ENCODE results near the gene LHB. TPM values are rescaled to one million over a fixed set of nuclear protein-coding genes. Genes with fewer than 3 reads are reported as not detected.
"Not testable (repeated sequence)": the region's sequence is repeated elsewhere in the genome, so short reads cannot be mapped to it uniquely, and the experiment has no call there.

The LHB gene
- not detected in 2 replicates for total RNA-seq

DNA sequence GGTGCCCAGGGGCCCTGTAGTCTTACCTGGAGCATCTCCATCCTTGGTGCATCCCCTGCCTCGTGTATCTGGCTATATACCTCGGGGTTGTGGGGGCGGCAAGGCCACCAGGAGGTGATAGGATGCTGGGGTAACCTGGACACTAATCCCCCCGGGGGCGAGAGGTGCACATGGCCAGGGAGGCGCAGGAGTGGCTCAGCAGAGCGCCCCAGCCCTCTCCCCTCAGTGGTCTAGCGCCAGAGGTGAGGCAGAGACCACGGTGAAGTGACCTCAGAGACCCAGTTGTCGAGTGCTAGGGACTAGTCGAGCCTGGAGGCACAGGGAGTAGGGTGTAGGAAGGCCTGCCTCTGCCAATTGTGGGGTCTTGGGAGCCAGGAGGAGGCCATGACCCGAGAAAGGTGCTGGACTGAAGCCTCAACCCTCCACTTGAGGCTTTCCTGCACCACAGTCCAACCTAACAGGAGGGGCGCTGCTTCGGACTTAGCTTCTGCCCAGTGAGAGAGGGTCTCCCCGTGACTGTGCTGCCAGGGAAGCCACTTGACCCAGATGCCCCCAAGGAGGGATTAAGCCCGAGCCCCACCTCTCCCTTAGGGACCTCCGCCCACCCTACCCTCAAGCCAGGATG, at the start of gene LHB:
Gene LHB (minus strand): TSS at position 51 of the 625 bp plus-strand sequence. CDS start 10 bp downstream, at position 41.
- no peak for DNase-seq (ENCODE audit: low spot score)
- peaks cover 20% of the 10 kb centered on the region for H3K27me3 Mint-ChIP-seq (ENCODE audit: insufficient read depth)
- H3K36me3 Mint-ChIP-seq (ENCODE audit: low read depth) = peaks cover 14% of the 10 kb centered on the region
- intact Hi-C loops (cut with micrococcal nuclease) = no loop called here
- H3K4me1 Mint-ChIP-seq (ENCODE audit: low read depth) = peaks cover 20% of the 10 kb centered on the region
- H3K27ac Mint-ChIP-seq = no peak within 1 kb of the TSS
- no peaks in the 10 kb centered on the region for H3K9me3 Mint-ChIP-seq
- H3K4me3 Mint-ChIP-seq = peak within 1 kb of the TSS; percentile 19

DNA sequence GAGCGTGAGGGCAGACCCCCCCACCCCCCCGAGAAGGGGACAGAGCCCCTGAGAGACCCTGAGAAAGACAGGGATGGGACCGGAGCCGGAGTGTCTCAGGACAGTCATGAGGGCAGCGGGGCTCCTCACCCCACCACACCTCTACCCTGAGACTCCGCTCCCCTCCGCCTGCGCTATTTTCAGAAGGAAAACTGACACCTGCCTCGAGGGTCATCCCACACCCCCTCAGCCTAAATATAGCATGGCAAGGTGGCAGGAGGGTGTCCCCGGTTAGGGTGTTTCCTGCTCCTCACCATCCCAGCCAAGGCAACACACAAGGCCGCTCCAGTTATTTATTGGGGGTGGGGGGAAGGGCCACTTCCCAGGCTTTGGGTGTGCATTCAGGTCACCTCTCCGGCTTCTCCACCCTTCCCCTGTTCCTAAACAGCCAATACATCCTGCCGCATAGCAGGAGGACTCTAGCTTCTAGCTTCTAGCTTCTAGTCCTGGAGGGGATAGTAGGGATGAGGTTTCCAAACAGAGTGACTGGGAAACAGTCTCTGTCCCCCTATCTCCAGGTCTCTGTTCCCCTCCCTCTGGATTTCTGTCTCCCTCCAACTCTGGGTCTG, 49.1 kb upstream of the LHB start:
- DNase-seq (ENCODE audit: low spot score) = no peak
- H3K9me3 Mint-ChIP-seq = no peaks in the 10 kb centered on the region
- H3K36me3 Mint-ChIP-seq (ENCODE audit: low read depth) = no peaks in the 10 kb centered on the region
- no peaks in the 10 kb centered on the region for H3K4me1 Mint-ChIP-seq (ENCODE audit: low read depth)
- intact Hi-C loops (cut with micrococcal nuclease) = no loop called here
- no peak overlapping the region for H3K4me3 Mint-ChIP-seq
- peaks cover 63% of the 10 kb centered on the region for H3K27me3 Mint-ChIP-seq (ENCODE audit: insufficient read depth)
- H3K27ac Mint-ChIP-seq = no peak overlapping the region

DNA sequence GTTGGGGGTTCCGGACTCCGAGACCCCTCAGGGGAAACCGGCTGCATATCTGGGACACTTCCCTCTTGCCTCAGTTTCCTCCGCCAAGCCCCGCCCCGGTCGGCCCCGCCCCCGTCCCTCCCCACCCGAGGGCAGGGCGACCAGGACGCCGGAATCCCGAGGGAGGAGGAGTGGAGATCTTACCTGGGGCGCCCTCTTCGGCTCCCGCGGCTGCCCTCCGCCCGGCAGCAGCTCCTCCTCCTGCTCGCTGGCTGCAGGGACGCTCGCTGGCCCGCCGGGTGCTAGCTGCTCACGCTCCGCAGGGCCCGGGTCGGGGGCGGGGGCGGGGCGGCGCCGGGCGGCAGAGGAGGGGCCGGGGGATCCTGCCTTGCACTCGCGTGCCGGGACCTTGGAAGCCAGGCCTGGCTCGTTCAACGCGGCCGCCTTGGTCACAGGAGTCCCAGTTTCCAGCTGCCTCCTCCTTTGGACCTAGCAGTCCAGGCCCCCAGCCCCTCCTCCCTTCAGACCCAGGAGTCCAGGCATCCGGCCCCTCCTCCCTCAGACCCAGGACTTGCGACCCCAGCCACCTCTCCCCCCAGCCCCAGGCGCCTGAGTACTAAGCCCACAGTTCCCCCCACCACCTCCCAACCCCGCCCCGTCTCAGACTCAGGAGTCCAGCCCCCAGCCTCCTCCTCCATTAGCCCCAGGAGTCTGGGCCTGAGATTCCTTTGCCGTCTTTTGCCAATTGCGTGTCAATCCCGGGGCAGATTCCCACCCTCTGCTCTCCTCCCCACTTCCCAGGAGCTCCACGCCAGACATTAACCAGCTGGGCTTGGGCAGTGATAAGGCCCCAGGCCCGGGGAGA, 48.1 kb upstream of the LHB start, which contains the start of gene NTF4:
Gene NTF4 (minus strand): TSS at position 51 of the 844 bp plus-strand sequence. CDS start 2,821 bp downstream, outside the sequence.
- Mint-ChIP-seq H3K4me1 (ENCODE audit: low read depth) (no peaks in the 10 kb centered on the region), H3K27ac (peak within 1 kb of the TSS; percentile 10), H3K27me3 (ENCODE audit: insufficient read depth) (peaks cover 62% of the 10 kb centered on the region), H3K9me3 (no peaks in the 10 kb centered on the region), H3K36me3 (ENCODE audit: low read depth) (no peaks in the 10 kb centered on the region), H3K4me3 (peak within 1 kb of the TSS; percentile 13)
- DNase-seq (ENCODE audit: low spot score) = no peak
- intact Hi-C loops (cut with micrococcal nuclease) = no loop called here

DNA sequence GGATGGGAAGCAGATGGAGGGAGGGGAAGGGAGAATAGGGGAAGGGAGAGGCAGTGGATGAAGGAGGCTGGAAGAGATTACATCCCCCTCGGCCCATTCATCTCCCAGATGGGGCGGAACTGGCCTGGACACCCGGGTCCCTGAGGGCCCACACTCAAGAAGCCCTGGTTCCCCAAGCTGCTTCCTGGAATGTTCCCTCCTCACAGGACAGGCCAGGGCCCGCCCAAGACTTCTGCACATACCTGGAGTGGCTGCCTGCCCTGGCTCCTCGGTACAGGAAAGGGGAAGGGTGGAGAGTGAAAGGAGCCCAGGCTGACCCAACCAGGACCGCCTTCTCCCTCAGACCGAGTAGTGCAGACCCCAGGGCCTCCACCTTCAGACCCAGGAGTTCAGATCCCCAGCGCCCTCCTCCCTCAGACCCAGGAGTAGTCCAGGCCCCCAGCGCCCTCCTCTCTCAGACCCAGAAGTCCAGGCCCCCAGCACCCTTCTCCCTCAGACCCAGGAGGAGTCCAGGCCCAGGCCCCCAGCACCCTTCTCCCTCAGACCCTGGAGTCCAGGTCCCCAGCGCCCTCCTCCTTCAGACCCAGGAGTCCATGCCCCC, 47.2 kb upstream of the LHB start:
- Mint-ChIP-seq H3K27me3 (ENCODE audit: insufficient read depth) (peaks cover 62% of the 10 kb centered on the region), H3K27ac (no peak overlapping the region), H3K4me1 (ENCODE audit: low read depth) (no peaks in the 10 kb centered on the region), H3K9me3 (no peaks in the 10 kb centered on the region), H3K4me3 (no peak overlapping the region), H3K36me3 (ENCODE audit: low read depth) (no peaks in the 10 kb centered on the region)
- intact Hi-C loops (cut with micrococcal nuclease) = no loop called here
- no peak for DNase-seq (ENCODE audit: low spot score)

DNA sequence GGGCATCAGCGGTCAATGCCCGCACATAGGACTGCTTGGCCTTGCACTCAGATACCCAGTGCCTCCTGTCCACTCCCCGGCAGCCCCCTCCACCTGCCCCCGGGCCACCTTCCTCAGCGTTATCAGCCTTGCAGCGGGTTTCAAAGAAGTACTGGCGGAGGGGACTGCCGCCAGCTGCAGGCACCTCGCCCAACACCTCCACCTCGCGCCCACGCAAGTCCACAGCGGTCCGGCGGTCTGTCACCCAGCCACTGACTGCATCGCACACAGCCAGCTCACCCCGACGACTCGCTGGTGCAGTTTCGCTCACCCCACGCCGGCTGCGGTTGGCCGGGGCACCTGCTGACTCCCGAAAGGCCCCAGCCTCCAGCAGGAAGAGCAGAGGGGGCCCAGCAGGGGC, 44.6 kb upstream of the LHB start:
- no peak for DNase-seq (ENCODE audit: low spot score)
- Mint-ChIP-seq H3K4me3 (no peak overlapping the region), H3K9me3 (no peaks in the 10 kb centered on the region), H3K27ac (no peak overlapping the region), H3K4me1 (ENCODE audit: low read depth) (peaks cover 17% of the 10 kb centered on the region), H3K27me3 (ENCODE audit: insufficient read depth) (peaks cover 63% of the 10 kb centered on the region), H3K36me3 (ENCODE audit: low read depth) (no peaks in the 10 kb centered on the region)
- intact Hi-C loops (cut with micrococcal nuclease) = no loop called here

DNA sequence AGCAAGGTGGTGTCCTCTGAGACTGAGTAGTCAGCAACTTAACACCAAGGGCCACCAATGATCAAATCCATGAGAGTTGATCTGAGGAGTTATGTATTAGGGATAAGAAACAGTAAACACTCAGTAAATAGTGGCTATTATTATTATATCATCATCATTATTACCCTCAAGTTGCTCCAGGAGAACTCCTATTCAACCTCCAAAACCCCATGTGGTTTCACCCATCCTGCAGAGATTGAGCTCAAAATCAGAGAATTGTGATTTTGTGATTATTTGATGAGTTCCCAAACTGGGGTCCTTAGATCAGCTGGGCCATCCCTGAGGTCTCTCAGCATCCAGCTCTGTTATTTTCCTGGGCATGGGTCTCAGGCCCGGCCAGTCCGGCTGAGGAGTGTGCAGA, 44.1 kb upstream of the LHB start:
- Mint-ChIP-seq H3K4me3 (no peak overlapping the region), H3K9me3 (no peaks in the 10 kb centered on the region), H3K27me3 (ENCODE audit: insufficient read depth) (peaks cover 63% of the 10 kb centered on the region), H3K4me1 (ENCODE audit: low read depth) (peaks cover 18% of the 10 kb centered on the region), H3K27ac (no peak overlapping the region), H3K36me3 (ENCODE audit: low read depth) (no peaks in the 10 kb centered on the region)
- intact Hi-C loops (cut with micrococcal nuclease) = no loop called here
- DNase-seq (ENCODE audit: low spot score) = no peak

DNA sequence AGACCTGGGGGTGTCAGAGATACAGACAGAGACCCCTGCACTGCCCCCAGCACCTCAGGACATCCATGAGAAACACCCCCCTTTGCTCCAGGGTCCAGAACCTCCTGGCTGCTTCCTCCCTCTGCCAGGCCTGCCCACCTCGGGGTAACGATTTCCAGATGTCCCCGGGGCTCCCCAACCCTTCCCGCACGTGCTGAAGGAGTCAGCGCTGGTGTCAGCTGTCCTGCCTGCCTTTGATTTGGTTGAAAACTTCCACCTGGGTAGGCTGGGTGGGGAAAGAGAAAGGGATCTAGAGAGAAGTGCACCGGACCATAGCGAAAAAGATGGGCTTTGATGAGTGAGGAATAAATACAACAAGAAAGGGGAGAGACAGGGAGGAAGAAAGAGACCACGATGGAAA, 42.2 kb upstream of the LHB start:
- H3K27ac Mint-ChIP-seq = no peak overlapping the region
- no peak for DNase-seq (ENCODE audit: low spot score)
- no peaks in the 10 kb centered on the region for H3K9me3 Mint-ChIP-seq
- peaks cover 18% of the 10 kb centered on the region for H3K4me1 Mint-ChIP-seq (ENCODE audit: low read depth)
- intact Hi-C loops (cut with micrococcal nuclease) = no loop called here
- peaks cover 50% of the 10 kb centered on the region for H3K27me3 Mint-ChIP-seq (ENCODE audit: insufficient read depth)
- H3K36me3 Mint-ChIP-seq (ENCODE audit: low read depth) = no peaks in the 10 kb centered on the region
- no peak overlapping the region for H3K4me3 Mint-ChIP-seq

DNA sequence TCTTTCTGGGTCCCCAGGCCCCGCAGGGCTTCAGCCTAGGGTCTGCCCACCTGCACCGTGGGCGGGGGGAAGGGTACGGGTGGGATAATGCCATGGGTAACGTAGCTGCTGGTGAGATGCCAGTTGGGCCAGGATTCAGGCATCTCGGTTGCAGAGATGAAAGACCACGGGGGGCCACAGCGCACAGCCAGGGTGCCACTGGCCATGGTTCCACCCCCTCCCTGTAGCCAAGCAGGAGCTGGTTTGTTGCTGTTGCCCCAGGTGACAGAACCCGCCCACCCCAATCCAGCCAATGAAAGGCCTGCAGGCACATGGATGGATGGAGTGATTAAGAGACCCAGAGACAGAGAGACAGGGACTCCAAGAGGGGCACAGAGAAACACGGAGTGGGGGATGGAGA, 41.7 kb upstream of the LHB start:
- Mint-ChIP-seq H3K9me3 (no peaks in the 10 kb centered on the region), H3K4me3 (no peak overlapping the region), H3K4me1 (ENCODE audit: low read depth) (peaks cover 18% of the 10 kb centered on the region), H3K36me3 (ENCODE audit: low read depth) (no peaks in the 10 kb centered on the region), H3K27ac (no peak overlapping the region), H3K27me3 (ENCODE audit: insufficient read depth) (peaks cover 47% of the 10 kb centered on the region)
- intact Hi-C loops (cut with micrococcal nuclease) = no loop called here
- DNase-seq (ENCODE audit: low spot score) = no peak

DNA sequence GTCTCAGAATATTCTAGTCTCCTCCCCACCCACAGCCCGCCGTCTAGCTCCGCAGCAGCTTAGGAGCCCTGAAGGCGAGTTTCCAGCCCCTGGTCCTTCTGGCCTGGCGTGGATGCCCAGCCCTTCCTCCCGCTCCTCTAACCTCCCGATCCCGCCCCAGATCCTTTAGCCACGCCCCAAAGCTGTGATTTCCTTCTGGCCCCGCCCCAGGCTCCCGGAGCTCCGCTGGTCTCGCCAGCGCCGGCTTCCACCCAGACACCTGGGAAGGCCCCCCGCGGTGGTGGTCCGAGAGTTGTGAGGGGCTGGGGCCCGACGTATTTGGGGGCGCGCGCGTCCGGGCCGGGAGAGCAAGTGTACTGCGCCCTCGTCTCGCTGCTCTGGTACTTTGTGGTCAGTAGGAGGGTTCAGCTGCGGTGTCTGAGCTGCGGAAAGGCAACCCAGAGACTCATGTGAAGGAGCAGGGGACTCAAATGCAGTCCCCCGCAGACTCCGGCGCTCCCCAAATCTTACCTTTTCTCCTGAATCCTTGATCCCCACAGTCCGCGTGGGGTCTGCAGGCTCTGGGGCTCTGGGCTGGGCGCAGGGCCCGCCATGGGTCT, 40.8 kb upstream of the LHB start, which contains the start of gene CGB7:
Gene CGB7 (minus strand): TSS at position 114 of the 599 bp plus-strand sequence. CDS start 2,374 bp downstream, outside the sequence.
- Mint-ChIP-seq H3K27ac (no peak within 1 kb of the TSS), H3K27me3 (ENCODE audit: insufficient read depth) (peaks cover 44% of the 10 kb centered on the region), H3K4me3 (peak within 1 kb of the TSS; percentile 73), H3K36me3 (ENCODE audit: low read depth) (no peaks in the 10 kb centered on the region), H3K9me3 (no peaks in the 10 kb centered on the region), H3K4me1 (ENCODE audit: low read depth) (peaks cover 18% of the 10 kb centered on the region)
- intact Hi-C loops (cut with micrococcal nuclease) = loop anchor here (2.0 kb wide), 1 partner anchor 39 kb away; no protein-coding TSS in a partner anchor
- no peak for DNase-seq (ENCODE audit: low spot score)

DNA sequence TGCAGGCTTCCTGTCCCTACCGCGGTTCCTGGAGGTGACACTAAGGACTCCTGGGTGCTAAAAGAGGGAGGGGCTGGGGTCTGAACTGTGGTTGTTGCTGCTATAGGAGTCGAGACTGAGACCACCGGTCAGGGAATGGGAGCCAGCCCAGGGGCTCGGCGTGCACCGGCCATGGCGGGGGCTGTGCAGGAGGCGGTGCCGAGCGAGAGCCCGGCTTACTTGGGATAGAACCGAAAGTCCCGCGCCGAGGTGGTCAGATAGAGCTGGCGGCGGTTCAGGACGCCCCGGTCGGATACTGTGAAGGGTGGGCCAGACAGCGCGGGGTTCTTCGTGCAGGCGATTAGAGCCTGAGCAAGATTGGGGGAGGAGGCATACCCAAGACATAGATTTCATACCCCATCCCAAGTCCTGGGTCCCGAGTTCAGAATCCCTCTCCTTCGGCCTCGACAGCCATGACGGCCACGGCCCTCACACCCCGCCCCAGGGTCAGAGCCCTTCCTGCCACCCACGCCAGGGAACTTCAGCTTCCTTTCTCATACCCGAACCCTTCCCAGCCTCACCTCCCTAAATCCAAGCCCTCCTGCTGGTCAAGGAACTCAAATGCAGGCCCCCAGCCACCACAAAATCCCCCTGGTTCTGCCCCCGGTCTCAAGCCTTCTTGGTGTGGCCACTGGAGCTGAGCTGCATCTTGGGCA, 40.2 kb upstream of the LHB start:
- not testable (repeated sequence) for DNase-seq (ENCODE audit: low spot score); H3K36me3 Mint-ChIP-seq (ENCODE audit: low read depth); H3K9me3 Mint-ChIP-seq; H3K27ac Mint-ChIP-seq
- Mint-ChIP-seq H3K4me3 (peak overlapping the region; percentile 73), H3K4me1 (ENCODE audit: low read depth) (peaks cover 18% of the 10 kb centered on the region), H3K27me3 (ENCODE audit: insufficient read depth) (peaks cover 44% of the 10 kb centered on the region)
- intact Hi-C loops (cut with micrococcal nuclease) = loop anchor here (2.0 kb wide), 1 partner anchor 38 kb away; no protein-coding TSS in a partner anchor

DNA sequence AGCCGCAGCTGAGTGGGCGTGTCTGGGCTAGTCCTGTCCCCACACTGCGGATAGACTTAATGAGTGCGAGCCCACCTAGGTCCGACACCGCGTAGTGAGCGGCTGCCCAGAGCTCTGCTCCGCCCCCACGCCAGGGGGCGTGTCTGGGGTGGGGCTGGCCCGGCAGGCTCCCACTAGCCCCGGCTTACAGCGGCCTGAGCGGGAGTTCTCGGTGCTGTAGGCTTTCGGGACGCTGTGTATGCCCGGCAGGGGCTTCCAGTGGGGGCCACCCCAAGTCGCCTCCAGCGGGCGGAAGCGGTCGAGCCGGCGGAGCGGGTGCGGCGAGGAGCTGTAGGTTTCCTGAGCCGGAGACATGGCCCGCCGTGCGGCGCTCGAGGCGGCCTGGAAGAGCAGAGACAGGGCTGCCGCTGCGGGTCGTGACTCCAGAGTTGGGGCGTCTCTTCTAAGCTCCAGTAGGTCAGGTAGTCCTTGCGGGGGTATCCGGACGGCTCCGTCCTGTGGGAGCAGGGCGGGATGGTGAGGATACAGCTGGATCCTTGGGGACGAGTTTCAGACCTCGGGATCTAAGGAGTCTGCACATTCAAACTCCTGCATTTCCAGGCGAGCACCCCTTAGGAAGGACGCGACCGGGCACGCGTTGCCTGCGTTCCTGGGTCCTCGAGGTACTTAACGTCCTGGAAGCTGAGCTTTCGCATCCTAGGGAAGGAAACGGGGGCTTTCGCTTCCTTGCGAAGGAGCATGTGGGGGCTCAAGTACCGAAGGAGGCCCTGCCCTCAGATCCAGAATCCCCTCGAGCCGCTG, 39.4 kb upstream of the LHB start:
- Mint-ChIP-seq H3K9me3 (no peaks in the 10 kb centered on the region), H3K4me1 (ENCODE audit: low read depth) (peaks cover 18% of the 10 kb centered on the region), H3K27me3 (ENCODE audit: insufficient read depth) (peaks cover 44% of the 10 kb centered on the region), H3K27ac (no peak overlapping the region), H3K36me3 (ENCODE audit: low read depth) (no peaks in the 10 kb centered on the region), H3K4me3 (peak overlapping the region; percentile 73)
- peak; percentile 49 for DNase-seq (ENCODE audit: low spot score)
- intact Hi-C loops (cut with micrococcal nuclease) = loop anchor here (2.0 kb wide), 1 partner anchor 38 kb away; no protein-coding TSS in a partner anchor

Measured in activated T-helper 1 cell treated with anti-CD3 and anti-CD28 coated beads, Interleukin-12 subunit alpha, Interleukin-12 subunit beta, Interleukin-2, Interleukin-4 antibody, amounts not matched to agents 30 ng/mL and 10 ng/mL and 1 ng/mL, durations not matched to agents 14 hours and 24 hours and 36 hours (primary cell).